Measurements from ENCODE around the gene ARHGEF11.

ARHGEF11 gene

DNA sequence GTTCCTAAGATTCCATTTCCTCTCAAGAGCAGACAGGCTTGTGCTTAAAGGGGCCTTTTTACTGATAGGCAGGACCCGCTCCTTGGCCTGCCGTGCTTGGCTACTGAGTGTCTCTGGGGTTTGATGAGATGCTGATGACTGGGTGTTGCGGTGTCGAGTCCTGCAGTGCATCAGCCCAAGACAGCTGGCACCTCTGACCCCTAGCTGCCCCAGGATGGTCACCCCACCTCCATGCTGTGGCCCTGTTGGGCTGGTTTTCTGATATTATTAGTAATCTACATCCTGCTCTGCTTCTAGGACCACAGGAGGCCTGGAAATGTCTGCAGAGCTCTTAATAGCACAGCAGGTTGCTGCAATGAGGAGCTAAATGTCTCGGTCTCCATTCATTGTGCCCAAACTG, 96.4 kb downstream of the ARHGEF11 start:
- no peak for DNase-seq (ENCODE audit: low spot score)

DNA sequence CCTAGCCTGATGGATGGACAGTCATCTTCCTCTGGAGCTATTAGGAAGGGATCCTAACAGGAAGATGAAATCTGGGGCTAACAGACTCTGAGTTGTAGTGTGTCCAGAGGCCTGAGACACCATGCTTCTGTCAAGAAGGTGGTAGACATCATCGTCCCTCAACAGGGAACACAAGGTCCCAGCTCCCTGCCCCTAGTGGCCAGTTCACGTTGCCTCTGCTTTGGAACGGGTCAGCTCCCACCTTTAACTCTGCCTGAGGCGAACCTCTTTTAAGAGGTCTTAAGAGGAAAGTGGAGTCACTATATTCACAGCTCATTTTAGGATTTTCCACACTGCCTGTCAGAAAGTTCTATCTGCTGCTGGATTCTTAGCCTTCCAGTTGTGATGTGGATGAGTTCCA, 96.8 kb downstream of the ARHGEF11 start:
- no peak for DNase-seq (ENCODE audit: low spot score)

DNA sequence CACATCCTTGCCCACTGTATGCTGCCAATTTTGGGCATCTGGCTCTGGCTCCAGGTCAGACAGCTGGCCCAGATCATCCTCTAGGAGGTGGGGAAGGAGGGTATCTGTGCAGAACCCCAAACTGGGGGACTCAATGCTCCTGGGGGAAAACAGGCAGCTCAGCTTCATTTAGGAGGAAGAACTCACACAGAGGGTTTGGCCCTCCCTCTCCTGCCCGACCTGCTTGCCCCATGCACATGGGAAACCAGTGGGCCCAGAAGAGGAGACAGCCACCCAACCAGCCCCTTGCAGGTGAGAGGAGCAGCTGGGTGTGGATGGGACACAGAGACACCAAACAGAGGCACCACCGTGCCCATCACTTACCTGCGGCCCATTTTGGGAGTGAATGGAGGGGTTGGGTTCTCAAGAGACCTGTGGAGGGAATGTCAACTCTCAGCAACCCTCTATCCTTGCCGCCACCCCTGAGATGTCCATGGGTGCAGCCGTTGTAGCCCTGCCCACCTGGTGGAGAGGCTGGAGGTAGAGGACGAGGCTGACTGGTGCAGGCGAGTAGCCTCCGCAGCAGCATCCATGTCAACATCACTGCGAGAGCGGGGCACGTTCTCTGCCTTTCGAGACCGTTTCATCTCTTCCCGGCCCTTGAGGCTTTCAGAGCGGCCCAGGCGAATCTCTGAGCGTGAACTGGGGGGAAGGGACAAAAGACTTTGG, 97.6 kb downstream of the ARHGEF11 start:
- DNase-seq (ENCODE audit: low spot score), result no peak

- DNase-seq (ENCODE audit: low spot score), result no peak
Measured at GRCh38 chr1:156947127-156947526, 98.4 kb downstream of the ARHGEF11 start.

DNA sequence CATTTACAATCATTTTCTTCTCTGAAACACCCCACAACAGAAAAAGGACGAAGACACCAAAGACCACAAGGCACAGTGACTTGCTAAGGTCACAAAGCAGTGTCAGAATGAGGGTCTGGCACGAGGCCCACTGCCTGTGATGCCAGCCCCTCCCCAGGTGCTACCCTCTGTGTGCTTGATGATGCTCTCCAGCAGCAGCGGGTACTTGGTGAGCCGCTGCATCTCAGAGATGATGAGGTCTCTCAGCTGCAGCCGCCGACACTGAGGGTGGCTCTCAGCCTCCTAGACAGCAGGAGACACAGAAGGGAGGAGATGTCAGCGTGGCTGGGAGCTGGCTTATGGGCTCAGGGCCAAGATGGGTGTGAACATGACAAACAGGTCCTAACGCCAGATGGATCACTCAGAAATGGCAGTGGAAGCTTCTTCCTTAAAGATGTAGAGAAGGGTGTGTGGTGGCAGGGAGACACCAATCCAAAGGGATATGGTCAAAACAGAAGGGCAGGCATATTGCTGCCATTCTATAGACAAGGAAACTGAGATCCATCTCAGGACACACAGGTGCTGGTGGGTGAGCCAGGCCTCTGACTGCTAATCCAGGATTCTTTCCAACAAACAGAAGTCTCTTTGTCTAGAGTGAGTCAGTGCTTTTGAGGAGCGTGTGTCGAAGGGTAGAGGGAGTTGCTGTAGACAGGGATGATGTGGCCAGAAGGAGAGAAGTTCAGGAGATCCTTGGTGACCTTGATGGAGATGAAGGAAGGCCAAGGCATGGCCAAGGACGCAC, 99.5 kb downstream of the ARHGEF11 start:
- DNase-seq (ENCODE audit: low spot score), result no peak

- no peak for DNase-seq (ENCODE audit: low spot score)
Measured at GRCh38 chr1:156944848-156945247, 100.7 kb downstream of the ARHGEF11 start.

- no peak for DNase-seq (ENCODE audit: low spot score)
Measured at GRCh38 chr1:156944268-156944667, 101.3 kb downstream of the ARHGEF11 start.

DNA sequence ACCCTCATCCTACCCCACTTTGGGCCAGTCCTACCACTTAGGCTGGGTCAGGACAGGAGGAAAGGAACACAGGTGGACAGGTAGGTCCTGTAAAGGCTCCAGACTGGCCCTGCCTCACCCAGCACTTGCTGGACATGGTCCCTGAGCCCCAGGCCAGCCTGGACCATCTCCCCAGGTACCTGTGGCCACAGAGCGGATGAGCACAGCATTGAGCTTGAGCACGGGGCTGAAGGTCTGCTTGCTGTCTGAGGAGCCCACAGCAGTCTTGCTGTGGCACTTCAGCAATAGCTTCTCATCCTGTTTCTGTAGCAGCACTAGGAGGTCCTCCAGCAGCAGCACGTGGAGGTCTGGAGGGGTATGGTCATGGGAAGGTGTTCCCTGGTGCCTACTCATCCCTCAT, 101.8 kb downstream of the ARHGEF11 start:
- DNase-seq (ENCODE audit: low spot score), result no peak

- DNase-seq (ENCODE audit: low spot score), result no peak
Measured at GRCh38 chr1:156942576-156942975, 103.0 kb downstream of the ARHGEF11 start.

- DNase-seq (ENCODE audit: low spot score), result no peak
Measured at GRCh38 chr1:156942176-156942575, 103.4 kb downstream of the ARHGEF11 start.

DNA sequence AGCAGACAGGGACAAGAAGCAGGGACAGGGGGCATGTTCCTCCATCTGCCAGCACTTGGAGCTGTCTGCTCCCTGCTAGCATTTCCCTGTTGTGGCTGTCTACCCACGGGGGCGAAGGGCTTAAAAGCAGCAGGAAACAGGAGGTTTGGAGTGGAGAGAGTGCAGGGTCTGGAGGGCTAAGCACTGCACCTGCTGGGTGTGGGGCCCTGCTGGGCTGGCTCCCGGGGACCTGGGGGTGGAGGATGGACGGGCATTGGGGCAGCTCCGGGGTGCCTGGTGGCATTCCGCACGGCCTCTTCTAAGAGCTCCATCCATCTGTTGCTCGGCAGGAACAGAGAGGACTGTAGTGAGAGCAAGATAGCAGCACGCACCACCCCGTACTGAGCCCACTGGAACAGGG, 103.9 kb downstream of the ARHGEF11 start:
- no peak for DNase-seq (ENCODE audit: low spot score)

DNA sequence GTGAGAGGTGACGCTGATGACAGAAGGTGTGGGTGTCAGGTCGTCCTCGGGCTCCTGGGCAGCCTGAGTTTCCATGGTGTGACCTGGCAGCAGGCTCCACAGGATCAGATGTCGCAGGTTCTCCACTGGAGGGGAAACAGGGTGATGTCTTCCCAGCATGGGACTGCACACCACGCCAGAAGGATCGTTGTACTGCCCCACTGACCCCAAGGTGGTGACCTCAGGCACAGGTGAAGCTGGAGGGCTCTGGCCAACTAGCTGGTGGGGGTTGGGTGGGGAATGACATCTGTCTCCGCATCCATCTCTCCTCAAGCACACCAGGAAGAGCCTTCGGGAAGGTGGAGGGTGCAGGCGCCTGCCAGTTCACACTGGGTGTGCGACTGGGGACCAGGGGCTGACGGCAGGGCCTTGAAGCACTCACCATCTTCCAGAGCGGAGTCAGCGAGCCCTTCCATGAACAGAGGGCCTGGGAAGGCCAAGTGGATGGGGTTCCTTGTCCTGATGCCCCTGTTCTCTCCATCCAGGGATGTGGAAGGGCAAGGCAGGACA, 105.7 kb downstream of the ARHGEF11 start:
- DNase-seq (ENCODE audit: low spot score), result no peak

DNA sequence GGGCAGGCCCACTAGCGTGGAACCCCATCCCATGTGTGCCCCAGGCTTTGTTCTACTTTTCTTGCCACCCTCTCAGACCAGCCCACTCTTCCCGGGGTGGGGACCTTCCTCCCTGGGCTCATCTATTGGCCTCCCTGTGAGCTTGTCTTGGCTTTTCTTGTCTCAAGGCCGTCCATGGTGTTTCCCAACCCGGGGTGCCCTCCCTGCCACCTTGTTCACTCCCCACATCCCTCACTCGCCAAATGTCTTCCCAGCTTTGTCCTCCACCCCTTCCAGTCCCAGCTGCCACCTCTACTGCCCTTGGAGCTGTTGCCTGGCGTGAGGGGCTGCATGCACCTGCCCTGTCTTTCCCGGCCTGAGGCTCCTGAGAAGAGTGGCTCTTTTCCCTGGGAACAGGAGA, 106.7 kb downstream of the ARHGEF11 start:
- DNase-seq (ENCODE audit: low spot score), result no peak

DNA sequence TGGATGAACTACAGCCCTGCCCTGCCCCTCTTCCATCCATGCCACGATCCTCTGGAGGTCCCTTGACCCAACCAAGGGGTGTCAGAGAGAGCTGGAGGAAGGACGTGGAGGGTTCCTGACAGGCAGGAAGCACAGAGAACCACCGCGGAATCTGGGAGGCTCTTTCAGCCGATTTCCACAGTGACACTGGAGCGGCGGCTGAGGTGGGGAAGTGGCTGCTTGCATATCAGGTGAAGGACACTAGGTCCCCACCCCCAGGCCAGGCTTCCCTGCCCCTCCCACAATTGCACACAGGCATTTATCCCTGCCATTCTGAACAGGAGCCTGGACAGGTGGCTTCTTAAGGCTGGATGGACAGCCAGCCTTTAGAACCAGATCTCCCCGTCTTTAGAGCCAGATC, 107.7 kb downstream of the ARHGEF11 start:
- no peak for DNase-seq (ENCODE audit: low spot score)

DNA sequence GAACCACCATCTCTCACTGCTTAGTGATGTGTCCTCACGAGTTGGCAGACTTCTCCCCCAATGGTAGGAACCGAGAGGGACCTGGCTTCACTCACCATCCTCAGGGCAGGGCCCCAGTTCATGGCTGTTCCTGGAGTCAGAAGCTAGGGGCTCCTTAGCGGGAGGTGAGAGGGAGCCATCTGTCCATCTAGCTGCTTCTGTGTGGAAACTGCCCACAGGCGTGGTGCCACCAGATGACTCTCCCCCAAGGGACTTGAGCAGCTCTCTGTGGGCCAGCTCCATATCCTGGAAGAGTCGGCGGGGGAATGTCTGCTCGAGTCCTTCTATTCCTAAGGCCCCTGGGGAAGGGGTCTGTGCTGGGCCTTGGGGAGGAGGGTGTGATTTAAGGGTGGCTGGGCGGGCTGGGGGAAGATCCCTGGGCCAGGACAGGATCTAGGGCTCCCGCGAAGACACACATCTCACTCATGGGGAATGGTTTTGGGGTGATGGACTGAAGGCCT, 108.8 kb downstream of the ARHGEF11 start:
- no peak for DNase-seq (ENCODE audit: low spot score)

DNA sequence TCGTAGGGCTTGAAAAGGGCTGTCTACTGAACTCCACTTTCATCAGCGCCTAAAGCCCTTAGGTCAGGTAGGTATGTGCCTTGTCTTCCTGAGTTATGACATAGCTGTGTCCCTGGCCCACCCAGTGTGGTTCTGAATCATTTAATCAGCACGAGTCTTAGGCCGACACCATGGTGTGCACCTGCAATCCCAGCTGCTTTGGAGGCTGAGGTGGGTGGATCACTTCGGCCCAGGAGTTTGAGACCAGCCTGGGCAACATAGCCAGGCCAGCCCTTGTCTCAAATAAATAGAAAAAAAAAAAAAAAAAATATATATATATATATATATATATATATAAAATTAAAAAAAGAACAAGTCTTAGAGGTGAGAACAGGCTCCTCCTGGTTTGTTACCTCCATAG, 109.4 kb downstream of the ARHGEF11 start:
- no peak for DNase-seq (ENCODE audit: low spot score)

- DNase-seq (ENCODE audit: low spot score), result no peak
Measured at GRCh38 chr1:156935505-156936128, 109.9 kb downstream of the ARHGEF11 start.

- no peak for DNase-seq (ENCODE audit: low spot score)
Measured at GRCh38 chr1:156933136-156933535, 112.4 kb downstream of the ARHGEF11 start.

DNA sequence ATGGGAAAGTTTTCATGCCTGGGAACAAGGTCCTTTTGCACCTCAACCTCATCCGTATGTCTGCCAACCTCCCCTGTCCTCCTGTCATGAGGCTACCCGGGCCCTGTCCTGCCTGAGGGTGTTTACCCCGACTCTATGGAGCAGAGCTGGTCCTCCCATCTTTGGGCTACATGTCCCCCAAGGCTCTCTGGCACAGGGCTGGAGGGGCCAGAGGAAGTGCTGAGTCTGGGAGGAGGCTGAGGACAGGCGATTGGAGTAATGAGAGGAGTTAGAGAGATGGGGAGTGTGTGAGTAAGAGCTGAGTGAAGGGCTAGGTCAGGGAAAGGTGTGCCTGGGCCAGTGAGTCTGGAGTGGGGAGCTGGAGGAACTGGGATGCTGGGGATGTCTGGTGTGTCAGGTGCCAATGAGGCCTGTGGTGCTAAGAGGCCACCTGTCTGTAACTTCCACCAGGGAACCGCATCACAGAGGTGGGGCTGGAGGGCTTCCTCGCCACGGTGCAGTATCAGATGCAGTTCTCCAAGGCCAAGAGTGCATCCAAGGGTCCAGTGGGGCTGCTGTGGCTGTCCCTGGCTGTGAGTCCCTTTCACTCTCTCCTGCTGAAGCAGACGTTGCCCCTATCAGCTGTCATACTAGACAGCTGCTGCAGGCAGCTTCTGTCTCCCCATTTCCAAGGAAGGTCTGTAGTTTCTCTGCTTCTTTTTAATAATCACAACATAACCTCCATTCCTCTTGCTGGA, 113.4 kb downstream of the ARHGEF11 start:
- DNase-seq (ENCODE audit: low spot score), result no peak

GRCh38 chr1:156931211-156931952, 114.2 kb downstream of the ARHGEF11 start:
- DNase-seq (ENCODE audit: low spot score), result no peak

- no peak for DNase-seq (ENCODE audit: low spot score)
Measured at GRCh38 chr1:156930483-156930882, 115.1 kb downstream of the ARHGEF11 start.
